H1 (cell line): Measurements from ENCODE around the gene BCAS2.

Experiments
- BRCA1 ChIP-seq: IDR thresholded peaks from 2 replicates; pipeline ENCODE4 v1.6.1; 2012; ENCODE audit warnings: low read depth, low read length, improper control_type of control experiment
- CTCF ChIP-seq, 3 experiments: IDR thresholded peaks; 1 replicate in 2 of 3; 2 replicates in 1 of 3; pipeline versions ENCODE4 v1.5.1 to v1.6.1; 2011; ENCODE audit warnings: low read length in 3 of 3, mild to moderate bottlenecking in 3 of 3, inconsistent platforms in 2 of 3, low read depth in 1 of 3, moderate library complexity in 1 of 3; ENCODE audit not compliant: insufficient read depth in 1 of 3; ENCODE audit errors: control extremely low read depth in 1 of 3
- EP300 ChIP-seq, 2 experiments: IDR thresholded peaks; 1 replicate in 1 of 2; 2 replicates in 1 of 2; pipeline ENCODE4 v1.6.1; 2011 to 2012; ENCODE audit warnings: low read depth in 2 of 2, low read length in 2 of 2, mild to moderate bottlenecking in 2 of 2, borderline replicate concordance in 1 of 2, inconsistent platforms in 1 of 2, moderate library complexity in 1 of 2
- EZH2 ChIP-seq: fragments of 200-600 bp; sonication (generic); IDR thresholded peaks from 2 replicates; pipeline ENCODE4 v1.7.1; 2012; ENCODE audit warnings: low read depth, mild to moderate bottlenecking, moderate library complexity, low read length, inconsistent platforms; ENCODE audit not compliant: severe bottlenecking
- HDAC2 ChIP-seq, 2 experiments: fragments of 300-600 bp in 1 of 2; sonication (generic) in 1 of 2; IDR thresholded peaks; 2 replicates each; pipeline ENCODE4 v1.6.1; 2011 to 2012; ENCODE audit warnings: low read depth in 2 of 2, low read length in 2 of 2, mild to moderate bottlenecking in 2 of 2, moderate library complexity in 2 of 2, borderline replicate concordance in 1 of 2, inconsistent platforms in 1 of 2
- NANOG ChIP-seq: IDR thresholded peaks from 2 replicates; pipeline ENCODE4 v1.6.1; 2011; ENCODE audit warnings: low read length, low read depth, mild to moderate bottlenecking, inconsistent platforms; ENCODE audit not compliant: insufficient read depth, poor library complexity, severe bottlenecking
- POLR2A ChIP-seq, 2 experiments: IDR thresholded peaks; 1 replicate in 1 of 2; 2 replicates in 1 of 2; pipeline ENCODE4 v1.6.1; 2011; ENCODE audit warnings: low read depth in 2 of 2, low read length in 2 of 2, mild to moderate bottlenecking in 2 of 2; ENCODE audit errors: control extremely low read depth in 1 of 2
- POLR2AphosphoS5 ChIP-seq: IDR thresholded peaks from 2 replicates; pipeline ENCODE4 v1.6.1; 2011; ENCODE audit warnings: low read depth, low read length
- RAD21 ChIP-seq, 2 experiments: IDR thresholded peaks in 1 of 2; conservative IDR thresholded peaks in 1 of 2; 2 replicates each; pipeline ENCODE4 v1.6.1; 2011; ENCODE audit warnings: low read depth in 2 of 2, low read length in 2 of 2, improper control_type of control experiment in 1 of 2, inconsistent platforms in 1 of 2, mild to moderate bottlenecking in 1 of 2, moderate library complexity in 1 of 2
- SIN3A ChIP-seq, 2 experiments: IDR thresholded peaks in 1 of 2; conservative IDR thresholded peaks in 1 of 2; 2 replicates each; pipeline ENCODE4 v1.6.1; 2011 to 2012; ENCODE audit warnings: low read length in 2 of 2, improper control_type of control experiment in 1 of 2, low read depth in 1 of 2, mild to moderate bottlenecking in 1 of 2
- SP1 ChIP-seq: IDR thresholded peaks from 2 replicates; pipeline ENCODE4 v1.6.1; 2011; ENCODE audit warnings: low read depth, low read length

GRCh38 chr1:114536043-114536442 is 45.4 kb downstream of the BCAS2 start:
- no peak for TF ChIP-seq SP1
- TF ChIP-seq SIN3A (conservative IDR thresholded peaks at IDR 0.05 in 1 of 2, IDR thresholded peaks at IDR 0.05 in 1 of 2; ENCODE audit: low read depth in 1 of 2, low read length in 2 of 2), result no peak
- no peak for TF ChIP-seq CTCF (IDR thresholded peaks at IDR 0.05; ENCODE audit: control extremely low read depth in 1 of 3, insufficient read depth in 1 of 3, low read depth in 1 of 3, low read length in 3 of 3)
- TF ChIP-seq RAD21 (IDR thresholded peaks at IDR 0.05 in 1 of 2, conservative IDR thresholded peaks at IDR 0.05 in 1 of 2; ENCODE audit: low read depth in 2 of 2, low read length in 2 of 2), result no peak
- TF ChIP-seq EZH2, result no peak
- no peak for TF ChIP-seq BRCA1
- TF ChIP-seq POLR2AphosphoS5, result no peak
- TF ChIP-seq NANOG, result no peak
- no peak for TF ChIP-seq POLR2A (IDR thresholded peaks at IDR 0.05; ENCODE audit: control extremely low read depth in 1 of 2, low read depth in 2 of 2, low read length in 2 of 2)
- TF ChIP-seq HDAC2 (IDR thresholded peaks at IDR 0.05; ENCODE audit: borderline replicate concordance in 1 of 2, low read depth in 2 of 2, low read length in 2 of 2), result no peak
- TF ChIP-seq EP300 (IDR thresholded peaks at IDR 0.05; ENCODE audit: borderline replicate concordance in 1 of 2, low read depth in 2 of 2, low read length in 2 of 2), result no peak
